Colonic mucosa (tissue), 4 donors: ENCODE results near the gene ARL15. TPM values are rescaled to one million over a fixed set of nuclear protein-coding genes. Genes with fewer than 3 reads are reported as not detected.

Source experiments
- DNase-seq: peaks from one replicate; pipeline ENCODE4 v3.0.0-alpha.2; 2020
- H3K27ac ChIP-seq: fragments of 200-600 bp; one replicate; pipeline ENCODE4 v1.8.0; 2021
- H3K27me3 ChIP-seq: fragments of 200-600 bp; one replicate; pipeline ENCODE4 v1.8.0; 2021
- H3K36me3 ChIP-seq: fragments of 200-600 bp; one replicate; pipeline ENCODE4 v1.8.0; 2021
- H3K4me1 ChIP-seq: fragments of 200-600 bp; one replicate; pipeline ENCODE4 v1.8.0; 2021; ENCODE audit warnings: mild to moderate bottlenecking
- H3K4me3 ChIP-seq: fragments of 200-600 bp; one replicate; pipeline ENCODE4 v1.8.0; 2021
- H3K9ac ChIP-seq, 2 donors: one replicate each; pipeline ENCODE4 v1.7.0; 2013; ENCODE audit warnings: control low read depth in 2 of 2, low read depth in 2 of 2, low read length in 2 of 2
- H3K9me3 ChIP-seq: fragments of 200-600 bp; one replicate; pipeline ENCODE4 v1.8.0; 2021
- intact Hi-C: fragments of 100-400 bp; cut with DNase I; formaldehyde crosslinking; loops from one replicate; pipeline ENCODE4 v1.14.1; 2022
- total RNA-seq, 2 donors: library from RNA; stranded (reverse); fragmentation: NEBNext Ultra II Directional in 1 of 2; extraction: Animal tissue kit (Norgen Biotek cat#: 25700) in 1 of 2; gene quantifications; one replicate each; pipeline ENCODE4 v1.2.1, GENCODE V29; 2021
- TF ChIP-seq, protein P1 (sequence below): fragments of 200-600 bp; IDR thresholded peaks from one replicate; pipeline ENCODE4 v1.8.0; 2022; ENCODE audit warnings: antibody characterized with exemption, mild to moderate bottlenecking
- donor health status: healthy.
- donor health status: DM: no; HTN: no; CAD: no.
- donor health status: DM: no; HTN: no; CAD: no.

The ARL15 gene
- total RNA-seq, 2 donors from 2014 or later: 18.4 to 35.1 TPM

DNA sequence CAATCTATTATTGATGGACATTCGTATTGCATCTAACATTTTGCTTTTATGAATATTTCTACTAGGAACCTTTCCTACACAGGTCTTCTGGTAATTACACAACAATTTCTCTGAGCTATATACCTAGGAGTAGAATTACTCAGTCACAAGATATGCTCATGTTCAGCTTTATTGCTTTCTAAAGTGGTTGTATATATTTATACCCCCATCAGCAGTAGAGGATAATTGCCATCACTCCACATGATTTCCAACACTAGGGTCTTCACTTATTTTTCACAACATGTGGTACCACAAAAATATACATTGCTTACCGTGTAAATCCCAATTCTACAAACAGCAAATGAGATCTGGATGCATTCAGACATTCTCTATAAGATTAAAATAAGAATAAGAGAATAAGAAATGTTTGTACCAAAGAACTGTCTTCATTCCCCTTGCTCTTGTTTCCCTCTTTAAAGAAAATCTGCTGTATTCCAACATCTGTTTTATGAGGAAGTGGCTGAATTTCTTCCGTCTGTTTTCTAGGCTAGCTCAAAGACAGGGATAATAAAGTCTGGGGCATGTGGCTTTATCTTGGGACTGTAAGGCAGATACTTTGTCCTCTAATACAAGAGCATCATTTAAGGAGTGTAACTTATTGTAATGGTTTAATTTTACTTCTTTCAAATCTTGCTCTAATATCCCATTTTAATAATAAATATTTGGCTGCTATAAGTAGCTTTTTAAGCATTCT is 28.2 kb downstream of the ARL15 start:
- H3K27ac ChIP-seq: no peak overlapping the region
- H3K4me3 ChIP-seq: no peak overlapping the region
- intact Hi-C loops: no loop called here
- H3K27me3 ChIP-seq: no peaks in the 10 kb centered on the region
- TF ChIP-seq, protein P1, sequence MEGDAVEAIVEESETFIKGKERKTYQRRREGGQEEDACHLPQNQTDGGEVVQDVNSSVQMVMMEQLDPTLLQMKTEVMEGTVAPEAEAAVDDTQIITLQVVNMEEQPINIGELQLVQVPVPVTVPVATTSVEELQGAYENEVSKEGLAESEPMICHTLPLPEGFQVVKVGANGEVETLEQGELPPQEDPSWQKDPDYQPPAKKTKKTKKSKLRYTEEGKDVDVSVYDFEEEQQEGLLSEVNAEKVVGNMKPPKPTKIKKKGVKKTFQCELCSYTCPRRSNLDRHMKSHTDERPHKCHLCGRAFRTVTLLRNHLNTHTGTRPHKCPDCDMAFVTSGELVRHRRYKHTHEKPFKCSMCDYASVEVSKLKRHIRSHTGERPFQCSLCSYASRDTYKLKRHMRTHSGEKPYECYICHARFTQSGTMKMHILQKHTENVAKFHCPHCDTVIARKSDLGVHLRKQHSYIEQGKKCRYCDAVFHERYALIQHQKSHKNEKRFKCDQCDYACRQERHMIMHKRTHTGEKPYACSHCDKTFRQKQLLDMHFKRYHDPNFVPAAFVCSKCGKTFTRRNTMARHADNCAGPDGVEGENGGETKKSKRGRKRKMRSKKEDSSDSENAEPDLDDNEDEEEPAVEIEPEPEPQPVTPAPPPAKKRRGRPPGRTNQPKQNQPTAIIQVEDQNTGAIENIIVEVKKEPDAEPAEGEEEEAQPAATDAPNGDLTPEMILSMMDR: no peak
- H3K36me3 ChIP-seq: no peaks in the 10 kb centered on the region
- H3K4me1 ChIP-seq: peaks cover 6% of the 10 kb centered on the region
- no peak overlapping the region for H3K9ac ChIP-seq
- H3K9me3 ChIP-seq: no peaks in the 10 kb centered on the region
- no peak for DNase-seq

DNA sequence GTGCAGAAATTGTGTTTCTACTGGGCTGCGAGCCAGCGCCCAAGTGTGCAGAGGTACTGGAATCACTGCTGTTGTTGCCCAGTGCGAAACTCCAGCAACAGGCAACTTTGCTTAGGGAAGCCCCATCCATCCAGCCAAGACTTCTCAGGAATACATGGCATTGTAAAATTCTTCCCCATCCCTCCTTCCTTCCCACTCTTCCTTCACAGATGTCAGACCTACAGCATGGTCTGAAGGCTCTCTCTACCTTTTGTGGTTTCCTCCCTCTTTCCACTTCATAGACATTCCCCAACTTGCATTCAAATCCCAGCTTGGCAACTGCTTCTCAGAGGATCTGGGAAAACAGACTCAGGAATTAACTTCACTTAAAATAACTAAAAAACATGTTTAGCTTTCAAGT is 30.4 kb downstream of the ARL15 start:
- no peak overlapping the region for H3K9ac ChIP-seq
- intact Hi-C loops: no loop called here
- H3K9me3 ChIP-seq: no peaks in the 10 kb centered on the region
- H3K4me3 ChIP-seq: no peak overlapping the region
- TF ChIP-seq, protein P1: no peak
- H3K4me1 ChIP-seq: no peaks in the 10 kb centered on the region
- H3K27ac ChIP-seq: no peak overlapping the region
- no peaks in the 10 kb centered on the region for H3K27me3 ChIP-seq
- no peak for DNase-seq
- no peaks in the 10 kb centered on the region for H3K36me3 ChIP-seq

DNA sequence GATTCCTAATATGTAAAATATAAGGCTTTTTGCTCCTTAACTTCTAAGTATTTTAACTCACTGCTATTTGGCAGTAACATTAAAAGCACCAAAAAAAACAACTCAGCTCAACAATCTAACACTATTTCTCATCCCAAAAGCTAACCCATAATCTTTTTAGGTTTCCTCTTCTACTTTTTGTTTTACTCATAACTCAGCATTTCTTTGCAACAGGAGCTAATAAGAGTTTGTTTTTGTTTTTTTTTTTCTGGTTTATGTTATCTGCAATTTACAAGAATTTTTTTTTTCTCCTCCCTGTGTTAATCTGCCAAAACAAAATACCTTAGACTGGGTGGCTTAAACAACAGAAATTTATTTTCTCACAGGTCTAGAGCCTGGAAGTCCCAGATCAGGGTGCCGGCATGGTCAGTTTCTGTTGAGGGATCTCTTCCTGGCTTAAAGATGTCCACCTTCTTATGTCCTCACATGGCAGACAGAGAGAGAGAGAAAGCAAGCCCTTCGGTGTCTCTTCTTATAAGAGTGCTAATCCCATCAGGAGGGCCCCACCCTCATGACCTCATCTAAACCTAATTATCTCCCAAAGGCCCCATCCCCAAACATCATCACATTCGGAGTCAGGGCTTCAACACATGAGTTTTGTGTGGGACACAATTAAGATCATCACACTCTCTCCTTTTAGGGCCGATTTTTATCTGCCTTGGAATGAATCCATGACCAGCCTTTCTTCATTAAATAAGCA is 31.2 kb downstream of the ARL15 start:
- no peaks in the 10 kb centered on the region for H3K36me3 ChIP-seq
- H3K27ac ChIP-seq: no peak overlapping the region
- intact Hi-C loops: no loop called here
- no peak overlapping the region for H3K9ac ChIP-seq
- TF ChIP-seq, protein P1: no peak
- no peaks in the 10 kb centered on the region for H3K27me3 ChIP-seq
- no peak overlapping the region for H3K4me3 ChIP-seq
- no peaks in the 10 kb centered on the region for H3K4me1 ChIP-seq
- DNase-seq: no peak
- H3K9me3 ChIP-seq: no peaks in the 10 kb centered on the region

DNA sequence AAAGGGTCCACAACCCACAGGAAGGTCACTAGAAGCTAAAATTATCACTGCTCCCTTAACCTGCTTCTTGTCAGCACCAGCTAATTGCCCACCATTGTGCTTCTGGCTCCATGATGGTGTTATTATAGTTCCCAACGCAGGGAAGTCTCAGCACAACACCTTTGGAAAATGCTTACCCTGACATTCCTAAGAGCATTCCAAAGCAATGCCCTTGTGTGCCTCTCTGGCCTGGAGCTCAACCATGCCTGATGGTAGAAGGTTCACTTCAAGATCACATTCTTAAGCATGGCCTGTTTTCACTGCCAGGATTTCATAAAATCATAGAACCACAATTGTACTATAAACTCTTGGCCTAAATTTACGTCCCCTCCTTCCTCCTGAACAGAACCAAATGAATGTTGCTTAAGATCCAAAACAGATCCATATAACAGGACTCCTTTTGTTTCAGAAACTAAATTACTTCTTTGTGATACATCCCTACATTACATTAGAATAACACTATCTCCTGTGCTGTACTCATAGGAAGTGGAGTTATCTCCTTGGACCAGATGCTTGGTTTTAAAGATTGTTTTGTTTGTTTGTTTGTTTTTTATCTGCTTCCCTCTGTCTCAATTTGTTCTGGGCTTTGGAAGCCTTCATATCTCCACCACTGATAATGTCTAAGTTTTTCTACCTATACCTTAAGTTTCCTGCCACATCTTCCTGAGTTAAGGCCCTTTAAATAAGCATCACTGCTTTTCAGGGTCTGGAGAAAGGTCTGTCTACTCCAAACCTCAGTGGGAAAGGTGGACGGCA is 32.1 kb downstream of the ARL15 start:
- Histone ChIP-seq H3K9me3 (no peaks in the 10 kb centered on the region), H3K27ac (no peak overlapping the region), H3K36me3 (no peaks in the 10 kb centered on the region), H3K27me3 (no peaks in the 10 kb centered on the region), H3K4me3 (no peak overlapping the region), H3K4me1 (no peaks in the 10 kb centered on the region), H3K9ac (no peak overlapping the region)
- TF ChIP-seq, protein P1: no peak
- no peak for DNase-seq
- intact Hi-C loops: no loop called here

DNA sequence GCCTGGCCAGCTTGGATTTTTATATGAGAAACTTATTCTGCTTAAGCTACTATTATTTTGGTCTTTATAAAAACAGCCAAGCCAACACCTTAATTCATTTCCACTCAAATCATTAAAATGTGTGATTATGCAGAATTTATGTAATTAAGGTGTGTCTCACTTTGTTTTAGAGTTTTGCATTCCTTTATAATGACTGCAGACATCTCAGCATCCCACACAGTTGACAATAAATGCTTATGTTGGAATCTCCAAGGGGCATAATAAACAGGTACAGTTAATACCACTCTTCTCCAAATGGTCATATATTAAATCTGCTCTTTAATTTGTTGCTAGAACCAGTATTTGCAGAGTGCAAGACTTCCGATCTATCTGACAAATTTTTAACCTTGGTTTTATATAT is 34.3 kb downstream of the ARL15 start:
- intact Hi-C loops: no loop called here
- DNase-seq: no peak
- no peak overlapping the region for H3K4me3 ChIP-seq
- H3K9ac ChIP-seq: no peak overlapping the region
- no peaks in the 10 kb centered on the region for H3K4me1 ChIP-seq
- H3K36me3 ChIP-seq: no peaks in the 10 kb centered on the region
- no peaks in the 10 kb centered on the region for H3K9me3 ChIP-seq
- TF ChIP-seq, protein P1: no peak
- H3K27me3 ChIP-seq: no peaks in the 10 kb centered on the region
- no peak overlapping the region for H3K27ac ChIP-seq
